NT2/D1 (cell line): Measurements from ENCODE around the gene CALCA.
"Not testable (repeated sequence)": the region's sequence is repeated elsewhere in the genome, so short reads cannot be mapped to it uniquely, and the experiment has no call there.

ENCODE experiments used
- DNase-seq: peaks from one replicate; pipeline ENCODE4 v3.0.0-alpha.2; 2011; ENCODE audit warnings: low read depth, low spot score
- H3K27me3 ChIP-seq: 2 replicates; pipeline ENCODE4 v1.6.0; 2011; ENCODE audit warnings: mild to moderate bottlenecking; ENCODE audit not compliant: insufficient read length, insufficient read depth
- H3K36me3 ChIP-seq: 2 replicates; pipeline ENCODE4 v1.6.1; 2011; ENCODE audit warnings: mild to moderate bottlenecking, low read length, mixed read lengths; ENCODE audit not compliant: insufficient read depth, insufficient read length
- H3K4me1 ChIP-seq: 2 replicates; pipeline ENCODE4 v1.5.1; 2011; ENCODE audit not compliant: insufficient read depth, insufficient read length
- H3K4me3 ChIP-seq: 2 replicates; pipeline ENCODE4 v1.5.1; 2011; ENCODE audit warnings: low read depth; ENCODE audit not compliant: insufficient read length
- H3K9ac ChIP-seq: 2 replicates; pipeline ENCODE4 v1.6.0; 2011; ENCODE audit warnings: low read depth; ENCODE audit not compliant: insufficient read length
- H3K9me3 ChIP-seq: 2 replicates; pipeline ENCODE4 v1.5.1; 2011; ENCODE audit warnings: mild to moderate bottlenecking, low read length; ENCODE audit not compliant: insufficient read depth
- SUZ12 ChIP-seq: IDR thresholded peaks from 2 replicates; pipeline ENCODE4 v1.6.1; 2011; ENCODE audit not compliant: insufficient read length, insufficient read depth; ENCODE audit errors: extremely low read depth
- YY1 ChIP-seq: IDR thresholded peaks from 2 replicates; pipeline ENCODE4 v1.6.1; 2011; ENCODE audit not compliant: insufficient read length, insufficient read depth
- ZNF274 ChIP-seq: IDR thresholded peaks from 2 replicates; pipeline ENCODE4 v1.6.1; 2011; ENCODE audit warnings: mild to moderate bottlenecking, low read depth, low read length

Gene CALCA, protein sequence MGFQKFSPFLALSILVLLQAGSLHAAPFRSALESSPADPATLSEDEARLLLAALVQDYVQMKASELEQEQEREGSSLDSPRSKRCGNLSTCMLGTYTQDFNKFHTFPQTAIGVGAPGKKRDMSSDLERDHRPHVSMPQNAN

DNA sequence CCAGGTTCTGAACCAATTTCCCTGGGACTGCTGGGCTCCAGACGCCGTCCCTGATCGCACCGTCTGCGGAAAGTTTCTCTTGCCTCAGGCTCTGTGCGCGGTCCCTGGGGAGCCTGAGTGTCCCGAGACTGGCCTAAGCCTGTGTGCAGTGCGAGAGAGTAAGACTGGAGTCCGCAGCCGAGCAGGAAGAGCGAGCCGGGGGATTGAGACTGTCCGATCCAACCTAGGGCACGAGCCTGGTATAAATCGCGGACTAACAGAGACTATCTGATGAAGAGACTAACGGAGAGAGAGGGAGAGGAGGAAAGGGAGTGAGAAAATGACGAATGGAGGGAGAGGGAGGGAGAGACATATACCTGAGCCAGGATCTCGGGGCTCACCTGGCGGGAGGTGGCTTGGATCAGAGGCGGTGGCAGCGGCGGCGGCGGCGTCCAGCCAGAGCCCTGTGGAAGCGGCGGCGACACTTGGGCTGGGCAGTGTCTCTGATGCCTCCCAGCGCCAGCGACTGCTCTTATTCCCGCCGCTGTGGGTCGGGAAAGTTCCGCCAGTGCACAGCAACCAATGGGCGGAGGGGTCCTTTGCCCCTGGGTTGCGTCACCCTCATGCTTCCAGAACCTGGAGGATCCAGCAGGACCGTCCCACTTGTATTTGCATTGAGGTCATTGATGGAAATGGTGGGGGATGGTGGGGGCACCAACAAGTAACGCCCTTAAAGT, at the start of gene CALCA:
Gene CALCA (minus strand): TSS at position 487 of the 716 bp plus-strand sequence. CDS start 1,159 bp downstream, outside the sequence.
- no peak for DNase-seq
- H3K36me3 ChIP-seq: no peaks in the 10 kb centered on the region
- H3K9ac ChIP-seq: peak within 1 kb of the TSS; percentile 65
- H3K4me3 ChIP-seq: peak within 1 kb of the TSS; percentile 13
- peaks cover 4% of the 10 kb centered on the region for H3K4me1 ChIP-seq
- peaks cover 64% of the 10 kb centered on the region for H3K27me3 ChIP-seq
- TF ChIP-seq ZNF274: no peak
- no peak for TF ChIP-seq YY1
- no peak for TF ChIP-seq SUZ12
- H3K9me3 ChIP-seq: no peaks in the 10 kb centered on the region

DNA sequence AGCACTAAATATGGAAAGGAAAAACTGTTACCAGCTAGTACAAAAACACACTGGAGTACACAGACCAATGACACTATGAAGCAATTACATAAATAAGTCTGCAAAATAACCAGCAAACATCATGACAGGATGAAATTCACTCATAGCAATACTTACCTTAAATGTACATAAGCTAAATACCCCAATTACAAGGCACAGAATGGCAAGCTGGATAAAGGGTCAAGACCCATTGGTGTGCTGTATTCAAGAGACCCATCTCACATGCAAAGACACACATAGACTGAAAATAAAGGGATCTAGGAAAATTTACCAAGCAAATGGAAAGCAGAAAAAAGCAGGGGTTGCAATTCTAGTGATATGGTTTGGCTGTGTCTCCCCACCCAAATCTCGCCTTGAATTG, 44.0 kb upstream of the CALCA start:
- peaks cover 16% of the 10 kb centered on the region for H3K9me3 ChIP-seq
- DNase-seq: no peak
- no peaks in the 10 kb centered on the region for H3K27me3 ChIP-seq
- TF ChIP-seq YY1: no peak
- H3K36me3 ChIP-seq: no peaks in the 10 kb centered on the region
- H3K9ac ChIP-seq: no peak overlapping the region
- H3K4me1 ChIP-seq: no peaks in the 10 kb centered on the region
- no peak overlapping the region for H3K4me3 ChIP-seq

DNA sequence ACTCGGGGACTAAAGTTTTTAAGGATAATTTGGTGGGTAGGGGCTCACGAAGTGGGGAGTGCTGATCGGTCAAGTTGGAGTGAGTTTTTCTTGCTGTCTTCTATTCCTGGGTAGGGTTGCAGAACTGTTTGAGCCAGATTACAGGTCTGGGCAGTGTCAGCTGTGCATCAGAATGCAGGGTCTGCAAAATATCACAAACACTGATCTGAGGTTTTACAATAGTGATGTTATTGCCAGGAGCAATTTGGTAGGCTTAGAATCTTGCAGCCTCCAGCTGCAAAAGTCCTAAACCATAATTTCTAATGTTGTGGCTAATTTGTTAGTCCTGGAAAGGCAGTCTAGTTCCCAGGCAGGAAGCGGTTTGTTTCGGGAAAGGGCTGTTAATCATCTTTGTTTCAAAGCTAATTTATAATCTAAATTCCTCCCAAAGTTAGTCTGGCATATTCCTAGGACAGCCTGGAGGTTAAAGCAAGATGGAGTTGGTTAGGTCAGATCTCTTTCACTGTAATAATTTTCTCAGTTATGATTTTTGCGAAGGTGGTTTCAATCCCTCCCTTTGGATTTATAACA, 39.7 kb upstream of the CALCA start:
- Histone ChIP-seq H3K36me3 (no peaks in the 10 kb centered on the region), H3K27me3 (no peaks in the 10 kb centered on the region), H3K9me3 (peaks cover 11% of the 10 kb centered on the region; the same call in 1 of the 2 replicates), H3K9ac (no peak overlapping the region), H3K4me3 (no peak overlapping the region), H3K4me1 (no peaks in the 10 kb centered on the region)
- no peak for DNase-seq
- no peak for TF ChIP-seq SUZ12
- TF ChIP-seq YY1: no peak

DNA sequence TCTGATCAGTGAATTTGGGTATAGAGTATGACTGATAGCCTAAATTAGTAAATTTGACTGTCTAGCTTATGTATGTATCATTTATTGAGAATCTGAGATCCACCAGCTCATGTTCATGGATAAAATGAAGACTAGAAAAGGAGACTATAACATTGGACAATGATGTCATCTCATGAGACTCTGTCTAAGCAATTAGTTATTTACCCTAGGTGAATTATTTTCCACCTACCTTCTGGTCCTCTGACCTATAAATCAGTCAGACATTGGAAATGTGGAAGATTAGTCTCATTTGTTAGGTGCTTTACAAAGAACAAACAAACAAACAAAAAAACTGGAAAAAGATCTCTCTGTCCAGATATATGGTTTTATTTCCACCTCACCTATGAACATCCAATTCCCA, 38.7 kb upstream of the CALCA start:
- Histone ChIP-seq H3K27me3 (no peaks in the 10 kb centered on the region), H3K9me3 (0 out of 2 replicates have a peak, but pooled peaks cover 7% of the 10 kb centered on the region), H3K36me3 (no peaks in the 10 kb centered on the region), H3K4me1 (no peaks in the 10 kb centered on the region), H3K4me3 (no peak overlapping the region), H3K9ac (no peak overlapping the region)
- no peak for DNase-seq
- TF ChIP-seq SUZ12: no peak
- TF ChIP-seq ZNF274: no peak
- no peak for TF ChIP-seq YY1

DNA sequence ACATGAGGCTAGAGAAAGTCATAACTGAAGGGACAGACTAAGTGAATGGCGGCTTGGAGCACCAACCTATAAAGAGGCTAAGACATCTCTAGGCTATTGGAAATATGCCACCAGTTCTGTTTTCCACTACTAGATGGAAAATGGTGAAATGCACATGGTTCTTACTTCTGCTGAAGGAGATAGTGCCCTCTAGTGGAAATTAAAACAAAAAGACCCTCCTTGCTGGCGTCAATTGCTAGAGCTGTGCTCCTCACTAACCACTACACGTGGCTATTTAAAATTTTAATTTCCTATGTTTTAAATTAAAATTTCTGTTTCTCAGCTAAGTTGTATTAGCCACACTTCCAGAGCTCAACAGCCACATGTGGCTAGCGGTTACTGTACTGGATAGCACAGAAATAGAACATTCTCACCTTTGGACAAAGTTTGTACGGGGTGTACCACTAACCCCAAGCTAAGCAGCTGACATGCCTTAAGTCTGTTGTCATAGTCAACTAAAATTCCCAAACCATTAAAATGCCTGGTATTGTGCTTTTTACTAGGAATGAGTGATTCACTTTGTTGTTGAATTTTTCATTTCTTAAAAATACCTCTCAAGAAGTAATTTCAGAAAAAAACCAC, 34.1 kb upstream of the CALCA start:
- H3K36me3 ChIP-seq: no peaks in the 10 kb centered on the region
- no peak overlapping the region for H3K9ac ChIP-seq
- no peaks in the 10 kb centered on the region for H3K4me1 ChIP-seq
- TF ChIP-seq YY1 (no peak), ZNF274 (no peak), SUZ12 (no peak)
- no peak overlapping the region for H3K4me3 ChIP-seq
- H3K9me3 ChIP-seq: 0 out of 2 replicates have a peak, but pooled peaks cover 4% of the 10 kb centered on the region
- DNase-seq: peak; percentile 13
- H3K27me3 ChIP-seq: no peaks in the 10 kb centered on the region

DNA sequence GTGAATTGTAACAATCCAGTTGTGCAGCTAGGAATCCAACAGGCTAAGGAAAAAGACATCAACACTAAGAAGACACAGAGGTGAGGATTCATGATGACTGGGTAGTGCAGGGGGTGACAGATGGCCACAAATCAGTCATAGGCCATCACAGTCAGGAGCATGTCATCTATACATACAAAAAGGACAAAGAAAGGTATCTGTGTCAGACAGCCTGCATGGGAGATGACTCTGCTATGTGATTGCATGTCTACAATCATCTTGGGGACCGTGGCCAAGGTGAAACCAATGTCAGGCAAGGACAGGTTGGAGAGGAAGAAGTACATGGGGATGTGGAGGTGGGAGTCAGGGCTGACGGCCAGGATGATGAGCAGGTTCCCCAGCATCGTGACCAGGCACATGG, 16.0 kb upstream of the CALCA start:
- not testable (repeated sequence) for H3K4me3 ChIP-seq, DNase-seq, H3K27me3 ChIP-seq, H3K9me3 ChIP-seq, H3K9ac ChIP-seq, H3K36me3 ChIP-seq, H3K4me1 ChIP-seq

DNA sequence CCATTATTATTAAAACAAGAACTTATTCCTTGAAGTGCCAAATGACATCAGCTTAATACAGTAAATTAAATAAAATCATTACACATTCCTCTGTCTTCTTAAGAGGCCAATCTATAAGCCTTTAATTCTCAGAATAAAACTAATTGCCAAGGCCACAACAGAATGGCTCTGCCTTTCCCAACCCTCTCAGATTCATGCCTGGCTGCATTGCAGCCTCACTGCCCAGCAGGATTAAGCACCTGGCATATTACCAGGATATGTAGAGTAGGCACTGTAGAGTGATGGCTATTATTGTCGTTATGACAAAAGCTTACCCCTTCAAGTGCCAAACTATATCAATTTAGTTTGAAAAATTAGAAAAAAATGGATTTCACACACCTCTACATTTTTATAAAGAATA, 9.4 kb upstream of the CALCA start:
- no peaks in the 10 kb centered on the region for H3K9me3 ChIP-seq
- TF ChIP-seq YY1: no peak
- no peak for TF ChIP-seq ZNF274
- TF ChIP-seq SUZ12: no peak
- peaks cover 8% of the 10 kb centered on the region for H3K27me3 ChIP-seq
- H3K4me3 ChIP-seq: no peak overlapping the region
- H3K4me1 ChIP-seq: no peaks in the 10 kb centered on the region
- no peak overlapping the region for H3K9ac ChIP-seq
- no peaks in the 10 kb centered on the region for H3K36me3 ChIP-seq
- no peak for DNase-seq
